ENCODE data around the gene HSD11B1L.

The HSD11B1L gene

GRCh38 chr19:5635427-5635826 is 45.4 kb upstream of the HSD11B1L start:
- TF ChIP-seq FOXP2 (optimal IDR thresholded peaks at IDR 0.05; ENCODE audit: borderline replicate concordance, extremely low read depth, extremely low read length, insufficient read depth): no peak
- no peak for TF ChIP-seq SIN3A (IDR thresholded peaks at IDR 0.05; ENCODE audit: borderline replicate concordance, insufficient read depth, low read length)
- no peak for TF ChIP-seq REST (IDR thresholded peaks at IDR 0.05; ENCODE audit: insufficient read depth in 1 of 2, low read depth in 2 of 2, low read length in 2 of 2)
- TF ChIP-seq POLR2AphosphoS5 (IDR thresholded peaks at IDR 0.05; ENCODE audit: low read depth, low read length): no peak
- no peak for TF ChIP-seq TAF1 (IDR thresholded peaks at IDR 0.05; ENCODE audit: borderline replicate concordance, insufficient read depth, low read length)

GRCh38 chr19:5637971-5638370 is 42.9 kb upstream of the HSD11B1L start:
- no peak for TF ChIP-seq TAF1 (IDR thresholded peaks at IDR 0.05; ENCODE audit: borderline replicate concordance, insufficient read depth, low read length)
- TF ChIP-seq SIN3A (IDR thresholded peaks at IDR 0.05; ENCODE audit: borderline replicate concordance, insufficient read depth, low read length): no peak
- no peak for TF ChIP-seq FOXP2 (optimal IDR thresholded peaks at IDR 0.05; ENCODE audit: borderline replicate concordance, extremely low read depth, extremely low read length, insufficient read depth)
- no peak for TF ChIP-seq POLR2AphosphoS5 (IDR thresholded peaks at IDR 0.05; ENCODE audit: low read depth, low read length)
- no peak for TF ChIP-seq REST (IDR thresholded peaks at IDR 0.05; ENCODE audit: insufficient read depth in 1 of 2, low read depth in 2 of 2, low read length in 2 of 2)

- no peak for TF ChIP-seq REST (IDR thresholded peaks at IDR 0.05; ENCODE audit: insufficient read depth in 1 of 2, low read depth in 2 of 2, low read length in 2 of 2)
- no peak for TF ChIP-seq POLR2AphosphoS5 (IDR thresholded peaks at IDR 0.05; ENCODE audit: low read depth, low read length)
- TF ChIP-seq SIN3A (IDR thresholded peaks at IDR 0.05; ENCODE audit: borderline replicate concordance, insufficient read depth, low read length): no peak
- no peak for TF ChIP-seq TAF1 (IDR thresholded peaks at IDR 0.05; ENCODE audit: borderline replicate concordance, insufficient read depth, low read length)
- no peak for TF ChIP-seq FOXP2 (optimal IDR thresholded peaks at IDR 0.05; ENCODE audit: borderline replicate concordance, extremely low read depth, extremely low read length, insufficient read depth)
Observed at GRCh38 chr19:5641171-5641570, 39.7 kb upstream of the HSD11B1L start.

- no peak for TF ChIP-seq FOXP2 (optimal IDR thresholded peaks at IDR 0.05; ENCODE audit: borderline replicate concordance, extremely low read depth, extremely low read length, insufficient read depth)
- no peak for TF ChIP-seq SIN3A (IDR thresholded peaks at IDR 0.05; ENCODE audit: borderline replicate concordance, insufficient read depth, low read length)
- no peak for TF ChIP-seq POLR2AphosphoS5 (IDR thresholded peaks at IDR 0.05; ENCODE audit: low read depth, low read length)
- TF ChIP-seq TAF1 (IDR thresholded peaks at IDR 0.05; ENCODE audit: borderline replicate concordance, insufficient read depth, low read length): no peak
- TF ChIP-seq REST (IDR thresholded peaks at IDR 0.05; ENCODE audit: insufficient read depth in 1 of 2, low read depth in 2 of 2, low read length in 2 of 2): no peak
Observed at GRCh38 chr19:5642204-5642603, 38.6 kb upstream of the HSD11B1L start.

GRCh38 chr19:5643060-5643459 is 37.8 kb upstream of the HSD11B1L start:
- TF ChIP-seq SIN3A (IDR thresholded peaks at IDR 0.05; ENCODE audit: borderline replicate concordance, insufficient read depth, low read length) (no peak), REST (IDR thresholded peaks at IDR 0.05; ENCODE audit: insufficient read depth in 1 of 2, low read depth in 2 of 2, low read length in 2 of 2) (no peak), TAF1 (IDR thresholded peaks at IDR 0.05; ENCODE audit: borderline replicate concordance, insufficient read depth, low read length) (no peak), FOXP2 (optimal IDR thresholded peaks at IDR 0.05; ENCODE audit: borderline replicate concordance, extremely low read depth, extremely low read length, insufficient read depth) (no peak), POLR2AphosphoS5 (IDR thresholded peaks at IDR 0.05; ENCODE audit: low read depth, low read length) (no peak)
